DND-41 (cell line): ENCODE measurements around the gene MON1B.

Experiments used
- CTCF ChIP-seq: IDR thresholded peaks from 2 replicates; pipeline ENCODE4 v1.5.1; 2012; ENCODE audit warnings: borderline replicate concordance, low read length, moderate library complexity, mild to moderate bottlenecking; ENCODE audit not compliant: poor library complexity, severe bottlenecking; ENCODE audit errors: extremely low read depth
- EZH2 ChIP-seq: IDR thresholded peaks from 3 replicates; pipeline ENCODE4 v1.6.1; 2012; ENCODE audit warnings: borderline replicate concordance, low read depth, mild to moderate bottlenecking, moderate library complexity, low read length, inconsistent platforms; ENCODE audit not compliant: severe bottlenecking

- TF ChIP-seq CTCF (no peak), EZH2 (no peak)
These were observed 8.2 kb downstream of the MON1B start, which contains the start of gene SYCE1L for GRCh38 chr16:77199211-77199610.
